NT2/D1 (cell line): ENCODE measurements around the gene KCNMB4.

Source experiments
- DNase-seq: peaks from one replicate; pipeline ENCODE4 v3.0.0-alpha.2; 2011; ENCODE audit warnings: low read depth, low spot score
- H3K27me3 ChIP-seq: 2 replicates; pipeline ENCODE4 v1.6.0; 2011; ENCODE audit warnings: mild to moderate bottlenecking; ENCODE audit not compliant: insufficient read length, insufficient read depth
- H3K36me3 ChIP-seq: 2 replicates; pipeline ENCODE4 v1.6.1; 2011; ENCODE audit warnings: mild to moderate bottlenecking, low read length, mixed read lengths; ENCODE audit not compliant: insufficient read depth, insufficient read length
- H3K4me1 ChIP-seq: 2 replicates; pipeline ENCODE4 v1.5.1; 2011; ENCODE audit not compliant: insufficient read depth, insufficient read length
- H3K4me3 ChIP-seq: 2 replicates; pipeline ENCODE4 v1.5.1; 2011; ENCODE audit warnings: low read depth; ENCODE audit not compliant: insufficient read length
- H3K9ac ChIP-seq: 2 replicates; pipeline ENCODE4 v1.6.0; 2011; ENCODE audit warnings: low read depth; ENCODE audit not compliant: insufficient read length
- H3K9me3 ChIP-seq: 2 replicates; pipeline ENCODE4 v1.5.1; 2011; ENCODE audit warnings: mild to moderate bottlenecking, low read length; ENCODE audit not compliant: insufficient read depth
- SUZ12 ChIP-seq: IDR thresholded peaks from 2 replicates; pipeline ENCODE4 v1.6.1; 2011; ENCODE audit not compliant: insufficient read length, insufficient read depth; ENCODE audit errors: extremely low read depth
- YY1 ChIP-seq: IDR thresholded peaks from 2 replicates; pipeline ENCODE4 v1.6.1; 2011; ENCODE audit not compliant: insufficient read length, insufficient read depth
- ZNF274 ChIP-seq: IDR thresholded peaks from 2 replicates; pipeline ENCODE4 v1.6.1; 2011; ENCODE audit warnings: mild to moderate bottlenecking, low read depth, low read length

The KCNMB4 gene

DNA sequence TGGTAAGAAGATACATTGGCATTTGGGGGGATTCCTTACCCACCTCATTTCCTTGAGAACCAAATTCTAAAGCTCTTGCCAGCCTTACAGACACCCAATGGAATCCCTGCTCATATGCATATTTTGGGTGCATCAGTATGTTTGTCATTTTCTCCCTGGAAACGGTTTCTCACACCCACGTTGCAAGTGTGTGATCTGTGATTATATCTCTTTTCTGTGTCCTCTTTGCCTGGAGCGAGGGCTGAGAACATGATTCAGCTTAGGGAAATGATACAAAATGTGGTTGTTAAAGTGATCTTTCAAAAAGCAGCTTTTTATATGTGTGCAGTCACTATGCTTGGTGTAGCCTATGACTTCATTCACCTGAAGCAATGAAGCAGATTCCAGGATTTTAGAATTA lies 52.0 kb downstream of the KCNMB4 start:
- H3K36me3 ChIP-seq: no peaks in the 10 kb centered on the region
- no peaks in the 10 kb centered on the region for H3K9me3 ChIP-seq
- H3K27me3 ChIP-seq: no peaks in the 10 kb centered on the region
- no peak for DNase-seq
- TF ChIP-seq YY1: no peak
- no peak for TF ChIP-seq SUZ12
- TF ChIP-seq ZNF274: no peak
- no peak overlapping the region for H3K4me3 ChIP-seq
- H3K4me1 ChIP-seq: no peaks in the 10 kb centered on the region
- no peak overlapping the region for H3K9ac ChIP-seq

GRCh38 chr12:70422631-70423030 lies 56.5 kb downstream of the KCNMB4 start:
- DNase-seq: no peak
- no peak overlapping the region for H3K9ac ChIP-seq
- TF ChIP-seq SUZ12 (no peak), ZNF274 (no peak), YY1 (no peak)

DNA sequence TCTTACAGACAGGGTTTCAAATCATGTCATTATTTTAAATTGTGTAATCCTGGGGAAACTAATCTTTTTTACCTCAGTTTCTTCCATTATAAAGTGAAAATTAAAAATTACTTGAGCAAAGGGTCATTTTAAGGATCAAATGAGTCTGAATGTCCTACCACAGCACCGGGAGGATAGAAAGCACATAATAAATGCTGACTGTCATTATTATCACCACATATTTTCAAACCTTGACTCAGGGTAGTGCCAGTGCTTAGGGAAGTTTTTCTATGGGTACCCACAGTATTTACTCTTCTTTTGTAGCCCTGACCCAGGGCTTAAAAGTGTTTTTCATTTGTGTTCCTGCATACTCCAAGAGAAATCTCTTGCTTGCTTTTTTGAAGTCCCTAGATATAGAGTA lies 60.5 kb downstream of the KCNMB4 start:
- Histone ChIP-seq H3K4me1 (no peaks in the 10 kb centered on the region), H3K4me3 (no peak overlapping the region), H3K9ac (no peak overlapping the region), H3K36me3 (no peaks in the 10 kb centered on the region), H3K27me3 (no peaks in the 10 kb centered on the region), H3K9me3 (no peaks in the 10 kb centered on the region)
- DNase-seq: no peak
- TF ChIP-seq ZNF274 (no peak), YY1 (no peak), SUZ12 (no peak)

More at GRCh38 chr12:70422631-70423030, 56.5 kb downstream of the KCNMB4 start:
- no peaks in the 10 kb centered on the region for H3K36me3 ChIP-seq
- H3K27me3 ChIP-seq: no peaks in the 10 kb centered on the region
- no peaks in the 10 kb centered on the region for H3K9me3 ChIP-seq
- H3K4me3 ChIP-seq: no peak overlapping the region
- H3K4me1 ChIP-seq: no peaks in the 10 kb centered on the region

DNA sequence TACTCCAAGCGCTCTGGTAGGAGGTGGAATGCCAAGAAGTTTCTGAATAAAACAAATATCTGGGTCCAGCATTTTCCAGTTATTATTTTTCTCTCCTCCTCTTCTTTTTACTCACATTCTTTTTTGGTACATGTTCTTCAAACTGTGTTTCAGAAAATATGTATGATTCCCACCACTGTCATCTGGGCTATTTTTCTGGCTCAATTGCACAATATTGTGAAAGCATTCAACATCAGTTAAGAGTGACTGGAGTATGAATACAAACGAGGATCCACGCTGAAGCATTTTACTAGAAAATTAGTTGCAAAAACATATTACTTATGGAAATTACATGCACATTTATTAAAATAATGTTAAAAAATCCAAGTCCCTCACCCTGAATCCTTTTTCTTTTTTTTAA lies 61.5 kb downstream of the KCNMB4 start:
- no peak for DNase-seq
- Histone ChIP-seq H3K9ac (no peak overlapping the region), H3K4me1 (no peaks in the 10 kb centered on the region), H3K4me3 (no peak overlapping the region), H3K9me3 (no peaks in the 10 kb centered on the region), H3K27me3 (no peaks in the 10 kb centered on the region), H3K36me3 (peaks cover 4% of the 10 kb centered on the region)
- TF ChIP-seq SUZ12 (no peak), ZNF274 (no peak), YY1 (no peak)

DNA sequence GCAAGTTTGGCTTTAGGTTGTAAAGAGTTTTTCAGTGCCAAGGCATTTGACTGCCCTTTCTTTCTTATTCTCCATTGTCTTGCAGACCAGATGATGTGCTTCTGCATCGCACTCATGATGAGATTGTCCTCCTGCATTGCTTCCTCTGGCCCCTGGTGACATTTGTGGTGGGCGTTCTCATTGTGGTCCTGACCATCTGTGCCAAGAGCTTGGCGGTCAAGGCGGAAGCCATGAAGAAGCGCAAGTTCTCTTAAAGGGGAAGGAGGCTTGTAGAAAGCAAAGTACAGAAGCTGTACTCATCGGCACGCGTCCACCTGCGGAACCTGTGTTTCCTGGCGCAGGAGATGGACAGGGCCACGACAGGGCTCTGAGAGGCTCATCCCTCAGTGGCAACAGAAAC lies 64.3 kb downstream of the KCNMB4 start:
- H3K4me1 ChIP-seq: no peaks in the 10 kb centered on the region
- no peak overlapping the region for H3K4me3 ChIP-seq
- no peak overlapping the region for H3K9ac ChIP-seq
- peaks cover 7% of the 10 kb centered on the region; the same call in 1 of the 2 replicates for H3K9me3 ChIP-seq
- DNase-seq: no peak
- H3K27me3 ChIP-seq: no peaks in the 10 kb centered on the region
- H3K36me3 ChIP-seq: peaks cover 4% of the 10 kb centered on the region
- TF ChIP-seq SUZ12: no peak
- no peak for TF ChIP-seq ZNF274
- no peak for TF ChIP-seq YY1

DNA sequence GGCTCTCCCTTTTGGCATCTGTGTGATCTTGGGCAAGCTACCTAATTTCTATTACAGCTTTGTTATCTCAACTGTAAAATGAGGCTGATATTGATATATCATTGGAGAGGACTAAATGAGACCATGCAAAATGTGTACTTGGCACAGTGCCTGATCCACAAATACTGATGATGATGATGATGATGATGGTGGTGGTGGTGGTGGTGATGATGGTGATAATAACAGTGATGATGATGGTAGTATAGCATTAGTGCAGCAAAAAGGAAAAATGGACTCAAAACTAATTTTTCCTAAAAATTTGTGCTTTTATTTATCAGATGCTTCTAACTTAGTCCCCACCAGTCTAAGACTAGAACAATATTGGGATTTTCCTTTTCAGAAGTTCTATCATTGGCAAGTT lies 70.7 kb downstream of the KCNMB4 start:
- TF ChIP-seq SUZ12 (no peak), YY1 (no peak), ZNF274 (no peak)
- Histone ChIP-seq H3K9ac (no peak overlapping the region), H3K36me3 (peaks cover 4% of the 10 kb centered on the region), H3K27me3 (no peaks in the 10 kb centered on the region), H3K4me1 (no peaks in the 10 kb centered on the region), H3K9me3 (peaks cover 10% of the 10 kb centered on the region; the same call in 1 of the 2 replicates), H3K4me3 (no peak overlapping the region)
- no peak for DNase-seq

GRCh38 chr12:70443062-70443673 lies 77.1 kb downstream of the KCNMB4 start:
- DNase-seq: no peak
- H3K36me3 ChIP-seq: no peaks in the 10 kb centered on the region
- no peaks in the 10 kb centered on the region for H3K27me3 ChIP-seq
- H3K4me1 ChIP-seq: no peaks in the 10 kb centered on the region
- no peak overlapping the region for H3K4me3 ChIP-seq
- TF ChIP-seq YY1 (no peak), ZNF274 (no peak), SUZ12 (no peak)
- H3K9ac ChIP-seq: no peak overlapping the region
- no peaks in the 10 kb centered on the region for H3K9me3 ChIP-seq
